Measurements from ENCODE around the gene PGAP3.
A peak's percentile ranks its signal among the peaks of the same experiment; 100 is the strongest.

The PGAP3 gene

GRCh38 chr17:39621523-39622379, 66.1 kb downstream of the PGAP3 start:
- DNase-seq (ENCODE audit: low read depth): peak; percentile 82
